ENCODE measurements around the gene SCGB2A2.
A peak's percentile ranks its signal among the peaks of the same experiment; 100 is the strongest.

SCGB2A2 gene

GRCh38 chr11:62266558-62266957, 3.4 kb upstream of the SCGB2A2 start:
- no peak for DNase-seq
- no peak overlapping the region for H3K4me3 Mint-ChIP-seq

GRCh38 chr11:62267050-62267449, 2.9 kb upstream of the SCGB2A2 start:
- Mint-ChIP-seq H3K27me3 (peaks cover 39% of the 10 kb centered on the region), H3K9me3 (peaks cover 2% of the 10 kb centered on the region), H3K36me3 (ENCODE audit: low read depth) (no peaks in the 10 kb centered on the region), H3K4me3 (no peak overlapping the region), H3K4me1 (ENCODE audit: low read depth) (peaks cover 40% of the 10 kb centered on the region), H3K27ac (peak overlapping the region; percentile 86)
- DNase-seq: no peak

More at GRCh38 chr11:62266558-62266957, 3.4 kb upstream of the SCGB2A2 start:
- no peaks in the 10 kb centered on the region for H3K36me3 Mint-ChIP-seq (ENCODE audit: low read depth)
- peaks cover 42% of the 10 kb centered on the region for H3K27me3 Mint-ChIP-seq
- peaks cover 44% of the 10 kb centered on the region for H3K4me1 Mint-ChIP-seq (ENCODE audit: low read depth)
- peaks cover 2% of the 10 kb centered on the region for H3K9me3 Mint-ChIP-seq
- peak overlapping the region; percentile 86 for H3K27ac Mint-ChIP-seq

- Mint-ChIP-seq H3K27me3 (peaks cover 39% of the 10 kb centered on the region), H3K27ac (peak overlapping the region; percentile 86), H3K4me1 (ENCODE audit: low read depth) (peaks cover 40% of the 10 kb centered on the region), H3K9me3 (peaks cover 2% of the 10 kb centered on the region), H3K4me3 (no peak overlapping the region), H3K36me3 (ENCODE audit: low read depth) (no peaks in the 10 kb centered on the region)
- no peak for DNase-seq
These were observed 2.4 kb upstream of the SCGB2A2 start for GRCh38 chr11:62267576-62267975.

- peaks cover 16% of the 10 kb centered on the region for H3K27me3 Mint-ChIP-seq
- no peak overlapping the region for H3K27ac Mint-ChIP-seq
- peaks cover 3% of the 10 kb centered on the region for H3K4me1 Mint-ChIP-seq (ENCODE audit: low read depth)
- H3K9me3 Mint-ChIP-seq: no peaks in the 10 kb centered on the region
- no peak for DNase-seq
- no peaks in the 10 kb centered on the region for H3K36me3 Mint-ChIP-seq (ENCODE audit: low read depth)
- H3K4me3 Mint-ChIP-seq: no peak overlapping the region
These were observed 3.3 kb downstream of the SCGB2A2 start for GRCh38 chr11:62273284-62273683.

GRCh38 chr11:62273789-62274275, 3.9 kb downstream of the SCGB2A2 start:
- no peaks in the 10 kb centered on the region for H3K4me1 Mint-ChIP-seq (ENCODE audit: low read depth)
- H3K27ac Mint-ChIP-seq: no peak overlapping the region
- H3K36me3 Mint-ChIP-seq (ENCODE audit: low read depth): no peaks in the 10 kb centered on the region
- H3K4me3 Mint-ChIP-seq: no peak overlapping the region
- peaks cover 11% of the 10 kb centered on the region for H3K27me3 Mint-ChIP-seq
- no peaks in the 10 kb centered on the region for H3K9me3 Mint-ChIP-seq
- no peak for DNase-seq

- H3K27me3 Mint-ChIP-seq: peaks cover 3% of the 10 kb centered on the region
- H3K4me3 Mint-ChIP-seq: no peak overlapping the region
- no peaks in the 10 kb centered on the region for H3K9me3 Mint-ChIP-seq
- DNase-seq: no peak
- H3K36me3 Mint-ChIP-seq (ENCODE audit: low read depth): no peaks in the 10 kb centered on the region
- no peaks in the 10 kb centered on the region for H3K4me1 Mint-ChIP-seq (ENCODE audit: low read depth)
- H3K27ac Mint-ChIP-seq: no peak overlapping the region
These were observed 10.5 kb downstream of the SCGB2A2 start for GRCh38 chr11:62280452-62280851.

GRCh38 chr11:62295504-62295903, 25.5 kb downstream of the SCGB2A2 start:
- Mint-ChIP-seq H3K9me3 (peaks cover 2% of the 10 kb centered on the region), H3K27me3 (peaks cover 34% of the 10 kb centered on the region), H3K36me3 (ENCODE audit: low read depth) (no peaks in the 10 kb centered on the region), H3K4me1 (ENCODE audit: low read depth) (no peaks in the 10 kb centered on the region), H3K27ac (no peak overlapping the region), H3K4me3 (no peak overlapping the region)
- DNase-seq: no peak

- peaks cover 46% of the 10 kb centered on the region for H3K27me3 Mint-ChIP-seq
- no peak for DNase-seq
- H3K9me3 Mint-ChIP-seq: no peaks in the 10 kb centered on the region
- no peaks in the 10 kb centered on the region for H3K4me1 Mint-ChIP-seq (ENCODE audit: low read depth)
- no peaks in the 10 kb centered on the region for H3K36me3 Mint-ChIP-seq (ENCODE audit: low read depth)
- no peak within 1 kb of the TSS for H3K27ac Mint-ChIP-seq
- no peak within 1 kb of the TSS for H3K4me3 Mint-ChIP-seq
These were observed 29.0 kb downstream of the SCGB2A2 start, which contains the start of gene SCGB1D4 for GRCh38 chr11:62298975-62299374. SCGB1D4 (minus strand) TSS chr11:62299075; CDS start chr11:62299010, 65 bp downstream.

GRCh38 chr11:62306227-62306626, 36.3 kb downstream of the SCGB2A2 start:
- Mint-ChIP-seq H3K27me3 (peaks cover 45% of the 10 kb centered on the region), H3K27ac (no peak overlapping the region), H3K4me1 (ENCODE audit: low read depth) (peaks cover 3% of the 10 kb centered on the region), H3K9me3 (no peaks in the 10 kb centered on the region), H3K36me3 (ENCODE audit: low read depth) (no peaks in the 10 kb centered on the region), H3K4me3 (no peak overlapping the region)
- DNase-seq: no peak

GRCh38 chr11:62307950-62308349, 38.0 kb downstream of the SCGB2A2 start:
- no peak overlapping the region for H3K27ac Mint-ChIP-seq
- H3K9me3 Mint-ChIP-seq: no peaks in the 10 kb centered on the region
- DNase-seq: no peak
- H3K4me1 Mint-ChIP-seq (ENCODE audit: low read depth): peaks cover 10% of the 10 kb centered on the region
- no peaks in the 10 kb centered on the region for H3K36me3 Mint-ChIP-seq (ENCODE audit: low read depth)
- peaks cover 47% of the 10 kb centered on the region for H3K27me3 Mint-ChIP-seq
- H3K4me3 Mint-ChIP-seq: no peak overlapping the region

GRCh38 chr11:62309991-62310390, 40.0 kb downstream of the SCGB2A2 start:
- DNase-seq: no peak
- H3K27ac Mint-ChIP-seq: no peak overlapping the region
- H3K4me1 Mint-ChIP-seq (ENCODE audit: low read depth): peaks cover 10% of the 10 kb centered on the region
- peaks cover 54% of the 10 kb centered on the region for H3K27me3 Mint-ChIP-seq
- no peaks in the 10 kb centered on the region for H3K36me3 Mint-ChIP-seq (ENCODE audit: low read depth)
- no peaks in the 10 kb centered on the region for H3K9me3 Mint-ChIP-seq
- H3K4me3 Mint-ChIP-seq: no peak overlapping the region

GRCh38 chr11:62315431-62315830, 45.5 kb downstream of the SCGB2A2 start:
- Mint-ChIP-seq H3K9me3 (no peaks in the 10 kb centered on the region), H3K4me1 (ENCODE audit: low read depth) (peaks cover 10% of the 10 kb centered on the region), H3K27me3 (peaks cover 32% of the 10 kb centered on the region), H3K4me3 (no peak overlapping the region), H3K27ac (no peak overlapping the region), H3K36me3 (ENCODE audit: low read depth) (no peaks in the 10 kb centered on the region)
- DNase-seq: no peak

GRCh38 chr11:62322524-62322923, 52.6 kb downstream of the SCGB2A2 start:
- no peaks in the 10 kb centered on the region for H3K9me3 Mint-ChIP-seq
- no peak overlapping the region for H3K27ac Mint-ChIP-seq
- no peaks in the 10 kb centered on the region for H3K36me3 Mint-ChIP-seq (ENCODE audit: low read depth)
- H3K27me3 Mint-ChIP-seq: peaks cover 10% of the 10 kb centered on the region
- no peak overlapping the region for H3K4me3 Mint-ChIP-seq
- no peak for DNase-seq
- H3K4me1 Mint-ChIP-seq (ENCODE audit: low read depth): peaks cover 1% of the 10 kb centered on the region
